OCI-LY1 (cell line): ENCODE data around the gene HOXD8.

Experiments used
- H2AFZ ChIP-seq: fragments of 200-600 bp; sonication (generic), shearing (Covaris generic); 2 replicates; pipeline ENCODE4 v1.6.0; 2014; ENCODE audit warnings: antibody characterized with exemption, mild to moderate bottlenecking, low read length
- H3F3A ChIP-seq: fragments of 200-600 bp; sonication (generic), shearing (Covaris generic); 2 replicates; pipeline ENCODE4 v1.6.0; 2014; ENCODE audit warnings: mild to moderate bottlenecking, antibody characterized with exemption, low read length, moderate library complexity; ENCODE audit not compliant: insufficient read depth
- H3K27ac ChIP-seq: fragments of 200-600 bp; sonication (generic); 2 replicates; pipeline ENCODE4 v1.5.1; 2014; ENCODE audit warnings: low read length, mixed run types, mild to moderate bottlenecking, low read depth; ENCODE audit not compliant: poor library complexity, severe bottlenecking
- H3K27me3 ChIP-seq: fragments of 200-600 bp; sonication (generic); 2 replicates; pipeline ENCODE4 v1.6.0; 2014; ENCODE audit warnings: antibody characterized with exemption, mild to moderate bottlenecking, low read length, moderate library complexity; ENCODE audit not compliant: insufficient read depth
- H3K36me3 ChIP-seq: fragments of 200-600 bp; sonication (generic); 2 replicates; pipeline ENCODE4 v1.6.1; 2014; ENCODE audit warnings: mild to moderate bottlenecking, antibody characterized with exemption, low read length, moderate library complexity, mixed read lengths; ENCODE audit not compliant: insufficient read depth
- H3K4me1 ChIP-seq: fragments of 200-600 bp; sonication (generic); 2 replicates; pipeline ENCODE4 v1.5.1; 2014; ENCODE audit warnings: mild to moderate bottlenecking, low read length, moderate library complexity; ENCODE audit not compliant: insufficient read depth, severe bottlenecking
- H3K4me2 ChIP-seq: fragments of 200-600 bp; sonication (generic), shearing (Covaris generic); 2 replicates; pipeline ENCODE4 v1.6.1; 2014; ENCODE audit warnings: low read length
- H3K4me3 ChIP-seq: fragments of 200-600 bp; sonication (generic); 2 replicates; pipeline ENCODE4 v1.5.1; 2014; ENCODE audit warnings: low read length, low read depth, mild to moderate bottlenecking, mixed read lengths; ENCODE audit not compliant: poor library complexity, severe bottlenecking
- H3K79me2 ChIP-seq: fragments of 200-600 bp; shearing (Covaris generic); 2 replicates; pipeline ENCODE4 v1.6.1; 2016; ENCODE audit warnings: mixed run types, low read length, mixed read lengths; ENCODE audit not compliant: insufficient read depth
- H3K9ac ChIP-seq: fragments of 200-600 bp; sonication (generic), shearing (Covaris generic); 2 replicates; pipeline ENCODE4 v1.6.1; 2014; ENCODE audit warnings: mild to moderate bottlenecking, low read length, mixed read lengths
- H3K9me2 ChIP-seq: fragments of 200-600 bp; sonication (generic), shearing (Covaris generic); 2 replicates; pipeline ENCODE4 v1.6.1; 2014; ENCODE audit warnings: low read depth, mild to moderate bottlenecking, low read length, mixed read lengths
- H3K9me3 ChIP-seq: fragments of 200-600 bp; shearing (Covaris generic); 2 replicates; pipeline ENCODE4 v1.6.1; 2014; ENCODE audit warnings: low read length, mixed read lengths
- H4K20me1 ChIP-seq: fragments of 200-600 bp; sonication (generic), shearing (Covaris generic); 2 replicates; pipeline ENCODE4 v1.6.0; 2016; ENCODE audit warnings: mild to moderate bottlenecking, low read length; ENCODE audit not compliant: insufficient read depth
- CTCF ChIP-seq: fragments of 200-600 bp; sonication (generic), shearing (Covaris generic); IDR thresholded peaks from 2 replicates; pipeline ENCODE4 v1.5.1; 2017; ENCODE audit warnings: mild to moderate bottlenecking, antibody characterized with exemption, low read length, moderate library complexity, mixed read lengths
- EZH2 ChIP-seq: fragments of 200-600 bp; sonication (generic), shearing (Covaris generic); IDR thresholded peaks from 2 replicates; pipeline ENCODE4 v1.8.0; 2017; ENCODE audit warnings: borderline replicate concordance, mixed run types, mild to moderate bottlenecking, antibody characterized with exemption, low read length, moderate library complexity, mixed read lengths

The HOXD8 gene

DNA sequence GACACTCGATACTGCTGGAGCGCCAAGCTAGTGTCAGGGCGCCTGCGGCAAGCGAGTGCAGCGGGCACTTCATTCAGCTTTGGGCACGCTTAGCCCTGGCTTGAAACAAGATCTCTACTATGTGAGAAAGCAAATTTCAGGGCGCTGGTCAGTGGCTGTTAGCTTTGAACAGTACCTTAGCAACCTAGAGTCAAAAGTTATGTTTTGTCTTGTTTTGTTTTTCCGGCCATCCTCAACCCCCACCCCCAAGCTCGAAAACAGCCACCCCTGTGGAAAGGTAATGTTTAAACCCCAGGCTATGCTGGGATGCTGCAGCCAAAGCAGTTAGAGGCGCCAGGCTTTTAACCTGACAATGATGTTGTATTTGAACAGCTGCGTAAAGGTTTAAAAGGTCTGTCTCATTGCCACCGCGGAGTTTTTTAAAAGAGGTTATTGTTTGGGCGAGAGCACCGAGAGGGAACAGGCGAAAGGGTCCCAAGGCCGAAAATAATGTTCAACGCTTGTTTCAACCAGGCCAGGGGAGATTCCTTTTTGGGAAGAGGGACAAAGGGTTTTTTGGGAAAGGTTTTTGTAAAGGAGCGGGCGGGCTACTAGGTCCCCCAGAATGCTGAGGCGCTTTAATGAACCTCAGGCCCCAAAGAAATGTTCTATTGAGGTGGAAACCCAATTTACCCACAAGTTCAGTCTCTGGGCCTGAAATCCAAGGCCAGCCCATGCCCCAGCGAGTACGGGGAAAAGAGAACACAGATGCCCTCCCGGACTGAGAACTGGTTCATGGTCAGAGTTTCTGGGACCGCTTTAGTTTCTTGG, 15.2 kb upstream of the HOXD8 start:
- no peak overlapping the region for H3K4me2 ChIP-seq
- H3K36me3 ChIP-seq, result no peaks in the 10 kb centered on the region
- no peak overlapping the region for H3K9ac ChIP-seq
- TF ChIP-seq CTCF, result no peak
- TF ChIP-seq EZH2, result no peak
- H4K20me1 ChIP-seq, result no peaks in the 10 kb centered on the region
- no peaks in the 10 kb centered on the region for H3K9me3 ChIP-seq
- H3K9me2 ChIP-seq, result no peaks in the 10 kb centered on the region
- no peak overlapping the region for H3K4me3 ChIP-seq
- no peak overlapping the region for H3K27ac ChIP-seq
- no peaks in the 10 kb centered on the region for H3F3A ChIP-seq
- no peak overlapping the region for H2AFZ ChIP-seq
- no peaks in the 10 kb centered on the region for H3K79me2 ChIP-seq
- H3K4me1 ChIP-seq, result no peaks in the 10 kb centered on the region
- no peaks in the 10 kb centered on the region for H3K27me3 ChIP-seq

DNA sequence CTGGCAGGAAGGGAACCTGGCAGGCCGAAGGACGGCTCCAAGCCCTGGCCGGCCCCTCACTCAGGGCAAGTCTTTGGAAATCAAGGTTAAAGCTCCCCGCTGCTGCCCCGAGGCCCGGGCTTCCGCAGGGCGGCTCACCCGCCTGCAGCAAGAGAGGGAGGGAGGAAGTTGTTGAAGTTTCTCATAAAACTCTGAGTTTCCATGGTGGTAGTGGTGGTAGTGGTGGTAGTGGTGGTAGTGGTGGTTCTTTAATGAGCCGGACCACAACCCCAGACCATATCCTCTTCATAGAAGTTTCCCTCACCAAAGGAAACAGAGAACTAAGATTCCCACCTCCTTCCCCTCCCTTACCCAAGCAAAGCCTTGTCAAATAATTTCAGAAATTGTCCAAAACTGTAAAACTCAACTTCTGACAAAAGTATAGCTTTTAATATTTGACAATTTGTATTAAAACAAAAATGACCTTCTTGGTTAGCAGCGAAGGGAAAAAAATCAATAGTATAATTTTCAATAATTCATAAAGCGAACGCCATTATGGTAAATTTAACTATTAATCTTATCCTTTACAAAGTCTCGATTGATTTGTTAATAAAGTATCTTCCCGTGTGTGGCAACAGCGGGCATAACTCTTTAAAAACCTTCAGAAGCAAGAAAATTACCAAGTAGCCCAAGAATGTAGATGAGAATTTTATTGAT, 14.4 kb upstream of the HOXD8 start:
- H3K9me3 ChIP-seq, result no peaks in the 10 kb centered on the region
- TF ChIP-seq EZH2 (no peak), CTCF (no peak)
- H4K20me1 ChIP-seq, result no peaks in the 10 kb centered on the region
- no peak overlapping the region for H3K27ac ChIP-seq
- H3K9me2 ChIP-seq, result no peaks in the 10 kb centered on the region
- no peaks in the 10 kb centered on the region for H3K4me1 ChIP-seq
- H3K4me3 ChIP-seq, result no peak overlapping the region
- no peak overlapping the region for H3K9ac ChIP-seq
- no peak overlapping the region for H3K4me2 ChIP-seq
- H2AFZ ChIP-seq, result no peak overlapping the region
- H3K79me2 ChIP-seq, result no peaks in the 10 kb centered on the region
- H3K36me3 ChIP-seq, result no peaks in the 10 kb centered on the region
- H3K27me3 ChIP-seq, result no peaks in the 10 kb centered on the region
- H3F3A ChIP-seq, result no peaks in the 10 kb centered on the region

GRCh38 chr2:176115883-176116813, 13.4 kb upstream of the HOXD8 start, which contains the start of gene HOXD10:
TSS of gene HOXD10 (plus strand) at chr2:176116778. CDS start at chr2:176116834, 56 bp downstream.
- H3K4me1 ChIP-seq, result no peaks in the 10 kb centered on the region
- H3K27me3 ChIP-seq, result no peaks in the 10 kb centered on the region
- H3K36me3 ChIP-seq, result no peaks in the 10 kb centered on the region
- H3K4me3 ChIP-seq, result no peak within 1 kb of the TSS
- H2AFZ ChIP-seq, result no peak within 1 kb of the TSS
- no peak for TF ChIP-seq EZH2
- no peak for TF ChIP-seq CTCF
- no peak within 1 kb of the TSS for H3K27ac ChIP-seq
- no peak within 1 kb of the TSS for H3K4me2 ChIP-seq
- H3F3A ChIP-seq, result no peaks in the 10 kb centered on the region
- no peak within 1 kb of the TSS for H3K9ac ChIP-seq
- H3K79me2 ChIP-seq, result no peaks in the 10 kb centered on the region
- H4K20me1 ChIP-seq, result no peaks in the 10 kb centered on the region
- no peaks in the 10 kb centered on the region for H3K9me2 ChIP-seq
- H3K9me3 ChIP-seq, result no peaks in the 10 kb centered on the region
